Measurements from ENCODE around the gene DAAM2. TPM values are rescaled to one million over a fixed set of nuclear protein-coding genes. Genes with fewer than 3 reads are reported as not detected.

DAAM2 gene
- polyA plus RNA-seq, 1 of the 3 experiments (the other 2 are of a cell fraction) = 0.20 TPM

- no peaks in the 10 kb centered on the region for H3K9me2 ChIP-seq
- H3K4me2 ChIP-seq = no peak overlapping the region
- no peak for DNase-seq
- WGBS (ENCODE audit: low lambda C conversion rate) = 94% methylated on average over 7 of the region's 9 CpGs
- no peaks in the 10 kb centered on the region for H3K9me3 ChIP-seq
- H3K27ac ChIP-seq (ENCODE audit: low read depth in 2 of 2, low read length in 1 of 2) = no peak overlapping the region
- no peak overlapping the region for H3K4me3 ChIP-seq (ENCODE audit: low read depth in 2 of 2, low read length in 1 of 2)
- no peaks in the 10 kb centered on the region for H3K27me3 ChIP-seq (ENCODE audit: insufficient read depth)
- H4K20me1 ChIP-seq (ENCODE audit: insufficient read depth) = no peaks in the 10 kb centered on the region
- CTCF ChIA-PET = no interaction called here
- peaks cover 4% of the 10 kb centered on the region for H3F3A ChIP-seq (replicated peaks; ENCODE audit: insufficient read depth)
- H3K79me2 ChIP-seq (ENCODE audit: insufficient read depth) = peaks cover 6% of the 10 kb centered on the region; the same call in 1 of the 2 replicates
- POLR2A ChIA-PET = interaction anchor here (0.7 kb wide), 1 partner anchor 740 kb away, joined by 4 read pairs; no protein-coding TSS in a partner anchor
- H2AFZ ChIP-seq (ENCODE audit: low read depth) = no peak overlapping the region
- no peaks in the 10 kb centered on the region for H3K36me3 ChIP-seq (replicated peaks in 1 of 2; ENCODE audit: control insufficient read depth in 1 of 2, insufficient read depth in 2 of 2, low read length in 1 of 2)
- peaks cover 0 to 6% of the 10 kb centered on the region in 2 experiments; a peak in 1 of 4 replicates for H3K4me1 ChIP-seq (ENCODE audit: control insufficient read depth in 1 of 2, insufficient read depth in 2 of 2, low read depth in 1 of 2, low read length in 1 of 2)
- H3K9ac ChIP-seq = no peak overlapping the region
- no peak for TF ChIP-seq FOXM1 (IDR thresholded peaks at IDR 0.05; ENCODE audit: low read depth)
- TF ChIP-seq MEF2A (IDR thresholded peaks at IDR 0.05; ENCODE audit: borderline replicate concordance, low read depth) = no peak
- no peak for TF ChIP-seq PBX3 (IDR thresholded peaks at IDR 0.05)
- no peak for TF ChIP-seq TEAD4 (IDR thresholded peaks at IDR 0.05; ENCODE audit: borderline replicate concordance, insufficient read depth)
- TF ChIP-seq USF2 (IDR thresholded peaks at IDR 0.05; ENCODE audit: borderline replicate concordance, low read depth, low read length) = no peak
- no peak for TF ChIP-seq FOXJ3 (CRISPR knock-in tag; IDR thresholded peaks at IDR 0.05)
- no peak for TF ChIP-seq RXRA (IDR thresholded peaks at IDR 0.05; ENCODE audit: borderline replicate concordance, low read depth)
- no peak for TF ChIP-seq GATA2 (CRISPR knock-in tag; IDR thresholded peaks at IDR 0.05)
- TF ChIP-seq NRF1 (IDR thresholded peaks at IDR 0.05; ENCODE audit: low read depth, low read length) = no peak
- TF ChIP-seq SMC3 (IDR thresholded peaks at IDR 0.05; ENCODE audit: low read depth, low read length) = no peak
- TF ChIP-seq FOSL2 (IDR thresholded peaks at IDR 0.05; ENCODE audit: borderline replicate concordance, low read depth) = no peak
- no peak for TF ChIP-seq YY1 (IDR thresholded peaks at IDR 0.05; ENCODE audit: low read depth)
- TF ChIP-seq REST (IDR thresholded peaks at IDR 0.05; ENCODE audit: low read depth, low read length) = no peak
- TF ChIP-seq JUND (IDR thresholded peaks at IDR 0.05) = no peak
- TF ChIP-seq ELF1 (IDR thresholded peaks at IDR 0.05) = no peak
- TF ChIP-seq RAD21 (IDR thresholded peaks at IDR 0.05; ENCODE audit: low read length) = no peak
- TF ChIP-seq EZH2phosphoT487 (IDR thresholded peaks at IDR 0.05; ENCODE audit: borderline replicate concordance, low read depth) = no peak
- TF ChIP-seq POLR2AphosphoS5 (IDR thresholded peaks at IDR 0.05; ENCODE audit: low read depth, low read length) = no peak
Observed at GRCh38 chr6:39929039-39929732, 137.0 kb downstream of the DAAM2 start.
